HK-2 (cell line): ENCODE measurements around the gene CCNT2.
A peak's percentile ranks its signal among the peaks of the same experiment; 100 is the strongest.
"Not testable (repeated sequence)": the region's sequence is repeated elsewhere in the genome, so short reads cannot be mapped to it uniquely, and the experiment has no call there.

Source experiments
- DNase-seq: peaks from one replicate; pipeline ENCODE4 v3.0.0-alpha.2; 2018; ENCODE audit not compliant: unreplicated experiment

CCNT2 gene

DNA sequence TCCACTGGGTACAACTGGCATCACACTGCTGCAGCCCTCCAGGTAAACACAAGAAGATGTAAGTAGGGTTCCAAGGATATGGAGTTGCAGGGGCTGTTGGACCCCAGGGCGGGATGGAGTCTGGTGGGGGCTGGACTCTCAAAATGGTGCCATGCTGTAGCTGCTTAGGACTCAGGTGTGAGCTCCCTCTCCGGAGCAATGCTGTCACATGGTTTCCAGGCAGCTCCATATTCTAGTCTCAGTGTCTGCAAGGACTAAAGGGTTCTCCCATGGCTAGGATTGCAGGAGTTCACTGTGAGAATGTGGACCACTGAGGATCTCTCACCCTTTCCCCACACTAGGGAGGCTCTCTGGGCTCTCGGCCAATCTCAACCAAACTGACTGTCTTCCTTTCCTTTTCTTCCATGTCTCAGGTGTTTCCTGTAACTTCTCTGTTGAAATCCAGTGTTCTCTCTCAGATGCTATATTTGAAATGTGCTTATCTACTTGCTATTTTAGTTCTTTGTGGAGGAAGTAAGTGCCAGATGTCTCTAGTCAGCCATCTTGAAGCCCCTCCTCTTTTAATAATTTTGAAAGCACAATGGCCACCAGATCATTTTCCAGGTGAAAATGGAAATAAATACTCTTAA lies 57.6 kb downstream of the CCNT2 start:
- DNase-seq: no peak

- DNase-seq: not testable (repeated sequence)
Measured at GRCh38 chr2:134977104-134977503, 58.5 kb downstream of the CCNT2 start.

- DNase-seq: no peak
Measured at GRCh38 chr2:134979221-134979620, 60.6 kb downstream of the CCNT2 start.

GRCh38 chr2:134980639-134981038 lies 62.0 kb downstream of the CCNT2 start:
- no peak for DNase-seq

- DNase-seq: no peak
Measured at GRCh38 chr2:134982603-134983002, 64.0 kb downstream of the CCNT2 start.

- no peak for DNase-seq
Measured at GRCh38 chr2:134985061-134985460, 66.4 kb downstream of the CCNT2 start.

GRCh38 chr2:134988994-134989605 lies 70.5 kb downstream of the CCNT2 start:
- no peak for DNase-seq

GRCh38 chr2:134999521-134999920 lies 80.9 kb downstream of the CCNT2 start:
- no peak for DNase-seq

GRCh38 chr2:135002836-135003235 lies 84.2 kb downstream of the CCNT2 start:
- no peak for DNase-seq

DNA sequence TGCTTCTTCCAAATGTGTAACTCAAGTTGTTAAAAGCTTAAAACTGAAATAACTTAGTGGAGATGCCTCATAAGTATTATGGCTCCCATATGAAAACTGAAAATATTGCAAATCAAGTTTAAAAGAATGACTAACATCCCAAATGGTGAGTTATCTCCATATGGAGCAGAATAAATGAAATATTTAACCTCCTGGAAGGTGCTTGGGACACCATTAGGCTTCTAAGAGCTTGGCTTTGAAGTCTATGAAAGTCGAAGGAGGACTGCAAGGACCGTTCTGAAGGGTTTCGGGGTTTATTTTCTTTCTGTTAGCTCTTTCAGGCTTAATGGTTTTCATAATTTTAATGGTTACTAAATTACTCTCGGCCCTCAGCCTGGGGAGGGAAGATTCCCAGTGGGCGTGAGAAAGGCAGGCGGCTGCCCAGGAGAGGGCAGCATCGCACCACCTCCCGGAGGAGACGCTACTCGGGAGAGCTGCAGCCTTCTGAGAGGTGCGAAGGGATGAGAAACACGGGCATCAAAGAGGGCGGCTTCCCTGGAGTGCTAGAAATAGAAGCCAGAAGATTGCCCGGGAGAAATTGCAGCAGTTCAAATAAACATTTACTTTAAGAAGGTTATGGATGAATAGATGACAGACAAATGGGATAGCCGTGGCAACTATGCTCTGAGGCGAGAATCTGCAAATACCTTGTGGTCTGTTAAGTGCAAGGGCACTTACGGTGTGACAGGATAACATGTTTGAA lies 85.6 kb downstream of the CCNT2 start:
- peak; percentile 70 for DNase-seq

GRCh38 chr2:135005753-135006152 lies 87.1 kb downstream of the CCNT2 start:
- no peak for DNase-seq
